HG03432 (cell line): ENCODE measurements around the gene CDC25C.
A peak's percentile ranks its signal among the peaks of the same experiment; 100 is the strongest.

Experiments
- ATAC-seq: cut with Tn5 transposase; IDR thresholded peaks from one replicate; pipeline ENCODE4 v1.9.1; 2021; ENCODE audit warnings: mild to moderate bottlenecking, moderate library complexity; ENCODE audit not compliant: unreplicated experiment

CDC25C gene

DNA sequence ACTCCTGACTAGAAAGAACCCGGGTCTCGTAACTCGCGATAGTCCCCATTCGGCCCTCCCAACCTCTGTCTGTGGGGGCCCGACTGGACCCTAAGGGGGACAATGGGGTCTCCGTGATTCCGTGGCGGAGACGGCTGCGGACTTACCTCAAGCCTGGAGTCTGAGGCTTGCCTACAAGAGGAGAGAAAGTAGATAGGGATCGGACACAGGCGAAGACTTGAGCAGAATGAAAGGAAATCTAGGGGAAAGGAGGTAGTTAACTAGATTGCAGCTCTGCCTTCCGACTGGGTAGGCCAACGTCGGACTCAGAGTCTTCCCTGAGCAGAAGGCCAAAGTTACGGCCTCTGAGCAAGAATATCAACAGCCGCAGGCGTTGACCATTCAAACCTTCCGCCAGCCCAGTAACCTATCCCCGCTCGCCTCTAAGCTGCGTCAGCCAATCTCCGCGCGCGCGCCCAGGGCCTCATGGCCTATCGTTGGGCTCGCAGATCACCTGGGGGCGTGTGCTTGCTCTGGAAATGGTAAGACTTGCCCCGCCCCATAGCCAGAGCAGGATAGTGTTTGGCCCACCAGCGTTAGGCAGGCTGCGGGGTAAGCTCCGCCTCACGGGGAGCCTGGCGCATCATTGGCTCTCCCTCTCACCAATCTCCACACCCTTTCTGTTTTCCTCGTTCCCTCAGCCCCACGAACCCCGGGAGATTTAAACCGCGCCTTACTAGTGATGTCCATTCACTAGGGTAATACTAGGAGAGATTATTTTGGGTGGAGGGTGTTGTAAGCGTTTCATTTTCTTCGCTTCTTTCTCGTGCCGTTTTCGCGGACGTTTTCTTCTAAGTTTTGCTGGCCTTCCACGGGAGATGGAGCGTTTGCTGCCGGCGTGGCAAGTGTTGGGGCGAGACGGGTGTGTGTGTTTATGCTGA lies at the start of gene CDC25C:
Gene CDC25C (minus strand): TSS at position 356 of the 920 bp plus-strand sequence. CDS start 624 bp downstream, outside the sequence.
- peak; percentile 99 for ATAC-seq

DNA sequence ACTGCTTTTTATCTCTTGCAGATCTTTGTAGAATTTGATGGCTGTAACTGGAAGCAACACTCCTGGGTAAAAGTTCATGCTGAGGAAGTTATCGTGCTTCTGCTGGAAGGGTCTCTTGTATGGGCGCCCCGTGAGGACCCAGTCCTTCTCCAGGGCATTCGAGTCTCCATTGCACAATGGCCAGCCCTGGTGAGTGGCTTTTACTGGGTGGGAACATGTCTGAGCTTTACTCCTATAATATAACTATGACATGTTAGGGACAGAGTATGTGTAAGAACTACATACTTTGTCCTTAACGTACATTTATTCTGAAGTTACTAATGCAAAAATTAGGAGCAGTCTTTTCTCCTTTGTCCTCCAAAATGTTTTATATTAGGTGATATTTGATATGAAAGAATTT lies 41.0 kb upstream of the CDC25C start:
- no peak for ATAC-seq

DNA sequence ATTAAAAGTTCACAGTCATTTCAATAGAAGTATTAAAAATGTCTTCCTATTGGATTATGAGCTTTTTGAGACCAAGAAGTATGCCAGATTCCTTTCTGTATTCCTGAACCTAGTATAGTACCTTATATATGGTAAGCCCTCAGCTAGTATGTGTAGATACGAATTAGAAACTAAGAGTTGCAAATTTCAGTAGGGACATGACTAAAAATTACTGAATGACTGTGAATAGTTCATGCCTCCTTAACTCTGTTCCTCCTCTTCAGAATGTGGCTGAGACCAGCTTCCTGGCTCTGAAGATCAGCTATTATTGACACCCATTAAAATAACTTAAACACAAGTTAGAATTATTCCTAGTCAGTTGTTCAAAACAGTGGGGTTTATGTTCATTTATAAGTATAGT lies 40.6 kb upstream of the CDC25C start:
- ATAC-seq = peak; percentile 76

DNA sequence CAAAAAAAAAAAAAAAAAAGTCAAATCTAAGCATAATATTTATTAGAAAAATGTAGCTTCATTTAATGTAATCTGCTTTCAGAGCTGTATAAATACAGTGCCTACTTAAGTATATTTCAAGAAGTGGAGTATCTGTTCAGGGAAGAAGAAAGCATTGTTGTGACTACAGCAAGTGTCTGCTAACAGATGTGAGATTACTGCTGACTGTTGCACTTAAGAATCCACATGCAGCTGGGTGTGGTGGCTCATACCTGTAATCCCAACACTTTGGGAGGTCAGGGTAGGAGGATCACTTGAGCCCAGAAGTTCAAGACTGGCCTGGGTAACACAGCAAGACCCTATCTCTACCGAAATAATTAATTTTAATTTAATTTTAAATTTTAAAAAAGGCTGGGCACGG lies 39.9 kb upstream of the CDC25C start:
- ATAC-seq = no peak

DNA sequence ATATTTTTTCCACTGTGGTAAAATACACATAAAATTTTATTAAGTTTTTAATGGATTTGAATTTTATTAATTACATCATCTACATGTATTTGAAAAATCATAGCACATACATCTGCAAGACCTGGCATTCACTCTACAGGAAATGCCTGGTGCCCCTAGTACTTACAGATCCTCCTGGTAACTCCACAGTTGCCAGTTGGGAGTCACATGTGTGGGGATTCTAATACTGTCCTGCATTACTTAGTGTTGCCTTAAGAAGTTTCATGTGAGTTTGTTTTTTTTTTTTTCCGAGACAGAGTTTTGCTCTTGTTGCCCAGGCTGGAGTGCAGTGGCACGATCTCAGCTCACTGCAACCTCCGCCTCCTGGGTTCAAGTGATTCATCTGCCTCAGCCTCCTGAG lies 38.9 kb upstream of the CDC25C start:
- ATAC-seq = no peak

DNA sequence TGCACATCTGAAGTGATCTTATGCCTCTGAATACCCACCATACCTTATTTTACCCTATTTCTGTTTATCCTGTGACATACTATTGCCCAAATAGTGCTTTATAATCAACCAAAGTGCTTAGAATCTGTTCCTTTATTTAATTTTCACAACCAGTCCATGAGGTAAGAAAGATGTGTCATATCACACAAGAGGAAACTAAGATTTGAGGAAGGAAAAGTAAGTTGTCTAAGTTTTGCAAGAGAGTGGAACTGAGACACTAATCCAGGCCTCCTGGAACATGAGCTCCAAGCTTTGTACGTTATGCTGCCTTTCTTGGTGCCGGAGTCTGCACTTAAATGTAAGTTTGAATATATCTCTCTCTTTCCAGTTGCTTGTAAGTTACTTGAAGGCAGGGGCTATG lies 38.1 kb upstream of the CDC25C start:
- ATAC-seq = no peak

DNA sequence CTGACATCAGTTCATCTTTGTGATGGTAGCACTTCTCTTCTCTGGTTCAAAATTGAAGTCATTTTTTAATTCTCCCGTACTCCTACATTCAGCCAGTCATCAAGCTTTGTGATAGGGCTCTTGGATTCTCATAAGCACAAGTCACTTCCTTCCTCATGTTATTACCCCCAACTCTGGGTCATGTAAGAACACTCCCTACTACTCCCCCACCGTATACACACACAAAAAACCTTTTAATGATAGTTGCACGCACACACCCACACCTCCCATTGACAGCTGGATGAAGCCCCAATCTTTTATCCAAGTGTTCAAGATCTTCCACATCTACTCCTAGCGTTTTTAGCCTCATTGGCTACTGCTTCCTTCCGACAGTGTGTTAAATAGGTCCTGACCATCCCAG lies 37.7 kb upstream of the CDC25C start:
- no peak for ATAC-seq

DNA sequence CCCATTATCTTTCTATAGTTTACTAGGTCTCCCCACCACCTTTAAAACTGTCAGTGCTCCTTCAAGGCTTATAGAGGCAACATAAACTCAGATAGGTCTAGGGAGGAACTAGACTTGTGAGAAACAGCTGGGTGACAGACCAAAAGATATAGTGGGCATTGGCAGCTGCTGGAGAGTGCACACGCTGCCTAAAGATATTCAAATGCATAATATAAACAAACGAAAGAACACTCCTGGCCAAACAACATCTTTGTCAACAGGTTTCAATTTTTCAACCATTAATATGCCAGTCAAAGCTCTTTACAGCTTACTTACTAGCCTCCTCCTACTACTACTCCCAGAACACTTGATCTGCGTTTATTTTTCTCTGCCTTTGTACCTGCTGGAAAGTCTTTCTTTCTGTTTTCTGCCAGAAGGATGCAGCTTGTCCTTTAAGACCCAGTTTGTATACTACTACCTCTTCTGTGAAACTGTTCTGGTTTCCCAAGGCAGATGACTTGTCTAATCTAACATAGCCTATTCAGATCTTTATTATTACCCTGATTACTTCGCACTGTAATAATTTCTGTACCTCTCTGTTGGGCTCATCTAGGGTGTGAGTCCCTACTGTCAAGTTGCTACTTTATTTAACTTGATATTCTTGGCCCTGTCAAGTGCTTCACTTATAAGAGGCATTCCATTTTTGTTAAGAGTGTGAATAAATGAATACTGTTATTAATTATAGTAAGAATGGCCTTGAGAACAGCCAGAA lies 35.2 kb upstream of the CDC25C start:
- no peak for ATAC-seq

DNA sequence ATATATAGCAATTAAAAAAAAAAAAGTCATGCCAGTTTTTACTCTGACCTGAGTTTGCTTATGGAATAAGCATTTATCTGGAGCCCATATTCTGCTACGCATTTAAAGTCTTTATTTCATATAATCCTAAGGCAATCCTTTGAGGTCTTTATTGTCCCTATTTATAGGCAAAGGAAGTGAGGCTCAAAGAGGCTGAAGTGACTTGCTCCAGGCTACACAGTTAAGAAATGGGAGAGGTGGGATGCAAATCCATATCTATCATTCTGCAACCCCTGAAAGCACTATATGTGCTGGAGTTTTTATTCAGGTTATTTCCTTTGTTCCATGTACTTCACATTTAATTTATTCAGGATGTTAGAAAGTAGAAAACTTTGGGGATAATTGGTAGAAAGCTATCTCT lies 33.0 kb upstream of the CDC25C start:
- no peak for ATAC-seq

DNA sequence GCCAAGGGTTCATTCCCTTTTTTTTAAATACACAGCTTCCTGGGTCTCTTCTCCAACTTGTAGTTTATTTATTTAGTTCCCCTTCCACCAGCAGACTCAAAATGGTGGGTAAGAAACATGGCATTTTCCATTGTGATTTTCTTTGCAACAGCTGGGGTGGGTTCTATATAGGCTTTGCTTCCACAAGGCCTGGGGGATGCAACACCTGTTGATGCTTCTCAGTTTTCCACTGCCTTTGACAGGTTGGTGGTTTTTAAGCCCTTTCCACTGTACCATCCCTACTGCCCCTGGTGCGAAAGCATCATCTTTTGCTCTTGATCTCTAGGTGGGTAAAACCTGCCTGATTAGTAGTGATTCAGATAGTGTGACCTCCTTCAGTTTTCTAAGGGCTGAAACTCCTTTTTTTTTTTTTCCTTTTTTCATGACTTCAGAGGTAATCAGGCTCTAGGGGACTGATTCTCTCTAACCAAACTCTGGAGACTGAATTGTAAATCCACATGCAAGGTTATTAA lies 29.4 kb upstream of the CDC25C start:
- no peak for ATAC-seq

DNA sequence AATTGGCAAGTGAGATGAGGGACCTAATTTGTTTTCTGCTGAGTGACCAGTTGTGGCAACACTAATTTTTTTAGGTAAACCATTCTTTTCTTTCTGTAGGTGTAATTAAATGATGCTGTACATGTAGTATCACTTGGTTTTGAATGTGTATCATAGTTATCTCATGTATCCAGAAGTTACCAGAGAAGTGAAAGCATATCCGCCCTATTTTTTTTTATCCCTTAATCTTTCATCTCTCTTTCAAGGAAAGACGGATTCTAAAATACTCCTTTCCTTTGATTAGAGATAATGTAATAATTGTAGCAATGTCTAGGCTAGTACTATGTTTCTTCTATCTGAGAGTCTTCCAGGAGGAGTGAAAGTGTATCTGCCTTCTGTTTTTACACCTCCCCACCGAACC lies 28.0 kb upstream of the CDC25C start:
- ATAC-seq = no peak

DNA sequence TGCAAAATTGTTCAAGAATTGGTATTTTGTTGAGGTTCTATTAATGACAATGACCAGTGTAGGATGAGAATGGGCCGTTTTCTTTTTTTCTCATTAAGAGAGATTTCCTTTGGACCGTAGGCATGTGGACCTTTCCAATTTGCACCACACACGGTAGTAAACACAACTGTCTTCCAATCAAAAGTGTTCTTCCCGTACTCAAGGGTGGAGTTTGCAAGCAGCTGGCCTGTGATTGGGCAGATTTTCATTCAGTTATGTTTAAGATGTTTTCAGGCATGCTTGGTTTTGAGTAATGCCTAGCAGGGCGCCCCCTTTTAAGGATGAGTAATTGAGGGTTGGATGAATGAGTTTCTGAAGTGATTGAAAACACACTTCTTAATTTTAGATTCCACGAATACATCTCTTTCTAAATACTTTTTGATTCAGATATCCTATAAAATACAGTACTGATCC lies 23.3 kb upstream of the CDC25C start:
- ATAC-seq = peak; percentile 43

DNA sequence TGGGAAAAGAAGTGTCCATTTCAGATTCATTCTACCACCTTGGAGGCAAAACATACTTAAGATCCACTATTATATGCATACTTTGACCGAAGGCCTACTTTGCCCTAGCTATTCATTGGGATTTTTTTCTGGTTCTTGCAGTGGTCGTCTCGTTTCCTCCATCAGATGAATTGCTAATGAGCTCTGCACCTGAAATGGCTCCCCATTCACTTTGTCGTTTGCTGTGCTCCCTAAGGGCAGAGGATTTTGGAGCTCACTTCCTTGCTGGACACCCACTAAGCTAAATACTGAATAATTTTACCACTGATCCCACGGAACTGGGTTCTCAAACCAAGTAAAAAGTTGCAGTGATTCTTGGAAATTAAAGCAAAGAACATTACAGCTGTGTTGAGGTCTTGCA lies 22.8 kb upstream of the CDC25C start:
- no peak for ATAC-seq

DNA sequence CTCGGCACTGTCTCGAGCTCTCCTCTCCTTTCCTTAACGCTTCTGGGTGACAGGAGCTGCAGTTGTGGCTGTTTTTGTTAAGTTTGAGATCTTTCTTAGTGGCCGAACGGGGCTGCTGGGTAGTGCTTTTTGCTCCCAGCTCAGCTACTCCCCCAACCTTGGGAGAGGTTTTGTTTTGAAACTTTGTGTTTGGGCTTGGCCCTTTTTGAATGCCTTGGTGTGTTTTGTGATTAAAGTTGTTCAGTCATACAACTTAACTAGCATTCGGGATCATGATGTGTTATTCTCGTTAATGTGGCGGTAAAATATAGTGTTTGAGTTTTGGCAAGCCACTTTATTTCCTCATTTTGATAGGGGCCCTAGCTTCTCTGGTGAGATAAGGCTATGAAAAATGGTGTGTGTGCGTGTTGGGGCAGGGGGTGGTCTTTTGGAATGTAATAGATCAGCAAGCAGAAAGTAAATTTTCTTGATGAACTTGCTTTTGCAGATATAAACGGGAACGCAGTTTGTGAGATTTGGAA lies 22.0 kb upstream of the CDC25C start:
- ATAC-seq = no peak

DNA sequence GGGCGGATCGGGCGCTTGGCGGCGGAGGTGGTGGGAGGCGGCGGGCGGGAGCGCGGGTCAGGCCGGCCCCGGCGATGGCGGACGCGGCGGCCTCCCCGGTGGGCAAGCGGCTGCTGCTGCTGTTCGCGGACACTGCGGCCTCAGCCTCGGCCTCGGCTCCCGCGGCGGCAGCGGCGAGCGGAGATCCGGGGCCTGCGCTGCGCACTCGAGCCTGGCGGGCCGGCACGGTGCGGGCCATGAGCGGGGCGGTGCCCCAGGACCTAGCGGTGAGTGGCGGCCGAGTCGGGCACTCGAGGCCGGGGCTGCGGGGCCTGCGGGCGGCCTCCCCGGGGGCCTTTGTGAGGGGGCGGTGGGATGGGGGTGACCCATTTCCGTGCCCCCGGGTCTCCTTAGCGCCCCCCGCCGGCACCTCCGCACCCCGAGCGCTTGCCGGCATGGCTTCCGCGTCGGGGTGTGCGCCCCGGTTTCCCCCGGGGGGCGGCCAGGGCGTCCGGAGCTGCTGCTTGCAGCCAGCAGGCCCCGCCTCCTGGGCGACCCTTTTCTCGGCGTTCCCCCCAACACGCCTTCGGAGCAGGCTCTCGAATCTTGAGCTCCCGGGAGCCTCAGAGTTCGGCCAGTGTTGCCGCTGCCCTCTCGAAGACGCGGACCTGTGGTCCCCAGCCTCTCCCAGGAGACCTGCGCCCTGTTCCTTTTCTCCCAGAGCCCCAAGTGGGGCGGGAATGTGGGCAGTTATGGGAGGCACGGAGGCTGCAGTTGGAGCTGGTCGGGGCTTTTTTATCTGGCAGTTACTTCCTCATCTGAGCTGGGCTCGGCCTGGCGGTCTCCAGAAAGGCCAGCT lies 21.3 kb upstream of the CDC25C start:
- ATAC-seq = peak; percentile 51

DNA sequence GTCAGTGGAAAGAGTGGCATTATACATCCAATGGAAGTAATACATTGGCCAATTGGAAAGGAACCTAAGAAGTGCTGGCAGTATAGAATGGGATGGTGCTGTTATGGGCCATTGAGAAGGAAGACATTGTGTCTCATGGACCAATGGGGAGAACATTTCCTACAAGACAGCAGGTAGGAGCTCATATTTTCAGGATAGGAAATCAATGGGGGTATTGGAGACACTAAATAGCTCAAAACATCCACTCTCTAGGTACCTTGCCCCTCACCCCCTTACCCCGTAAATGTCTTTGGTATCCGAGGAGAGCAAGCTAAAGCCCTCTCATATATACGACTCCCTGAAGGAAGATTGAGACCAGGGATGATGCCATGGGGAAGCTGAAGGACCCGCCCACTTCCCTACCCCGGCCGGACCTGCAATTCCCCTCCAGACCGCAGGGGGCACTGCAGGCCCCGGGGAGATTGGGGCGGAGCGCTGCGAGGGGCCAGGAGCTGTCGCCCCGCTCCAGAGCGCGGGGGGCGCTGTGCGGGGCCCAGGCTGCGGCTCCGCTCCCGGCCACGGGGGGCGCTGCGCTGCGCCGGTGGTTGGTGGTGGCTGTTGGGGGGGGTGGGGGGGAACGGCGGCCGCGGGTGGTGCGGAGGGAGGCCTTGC lies 20.6 kb upstream of the CDC25C start, which contains the start of gene KDM3B:
Gene KDM3B (plus strand): TSS at position 615 of the 651 bp plus-strand sequence. CDS start 111 bp downstream, outside the sequence.
- ATAC-seq = peak; percentile 77

DNA sequence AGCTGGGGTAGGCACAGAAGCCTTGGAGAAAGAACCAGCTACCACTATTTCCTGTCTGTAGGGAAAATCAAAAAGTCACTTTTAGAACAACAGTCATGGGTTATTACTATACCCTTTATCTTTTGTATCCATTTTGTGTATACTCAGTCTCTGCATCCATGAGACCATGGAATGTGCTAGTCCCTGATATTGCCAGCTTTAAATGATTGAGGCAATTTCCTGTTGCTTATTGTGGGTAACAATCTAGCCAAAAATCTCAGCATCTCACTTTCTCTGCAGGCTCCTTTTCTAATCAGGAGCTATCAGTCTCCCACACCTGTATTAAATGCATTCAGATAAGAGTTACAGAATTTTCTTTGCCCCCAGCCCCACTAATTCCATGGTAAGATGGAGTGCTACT lies 19.9 kb upstream of the CDC25C start:
- ATAC-seq = no peak

DNA sequence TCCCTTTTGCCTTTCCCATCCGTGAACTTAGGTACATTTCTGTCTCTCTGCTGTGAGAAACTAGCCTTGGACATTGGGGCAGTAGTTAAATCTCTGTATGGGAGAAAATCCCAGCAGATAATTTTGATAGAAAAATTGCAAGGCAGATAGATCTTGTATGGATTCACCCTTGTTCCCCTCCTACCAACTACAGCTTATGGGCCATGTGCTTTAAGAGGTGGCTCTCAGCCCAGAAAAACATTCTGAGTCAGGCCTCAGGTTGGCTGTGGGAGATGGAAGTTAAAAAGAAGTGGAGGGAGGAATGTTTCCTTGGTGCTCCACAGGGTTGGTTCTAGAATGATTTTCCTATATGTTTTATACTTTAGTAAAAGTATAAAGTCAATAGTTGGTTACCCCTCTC lies 19.5 kb upstream of the CDC25C start:
- ATAC-seq = no peak

DNA sequence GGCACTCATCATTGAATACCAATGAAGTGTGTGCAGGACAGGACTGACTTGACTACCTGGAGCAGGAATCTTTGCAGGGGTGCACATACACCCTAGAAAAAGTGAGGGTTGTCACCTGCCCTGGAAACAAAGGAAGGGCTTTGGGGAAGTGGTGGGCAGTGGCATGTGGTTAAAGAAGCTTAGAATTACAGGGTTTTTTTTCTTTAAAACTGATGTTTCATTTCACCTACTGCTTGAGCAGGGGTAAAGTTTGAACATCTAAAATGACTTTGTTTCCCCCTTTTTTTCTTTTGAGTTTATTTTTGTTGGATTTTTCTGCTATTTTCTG lies 18.9 kb upstream of the CDC25C start:
- ATAC-seq = no peak
